ENCODE measurements around the gene AKAP9.
"Not testable (repeated sequence)": the region's sequence is repeated elsewhere in the genome, so short reads cannot be mapped to it uniquely, and the experiment has no call there.

AKAP9 gene

GRCh38 chr7:91945476-91945875 is 4.8 kb downstream of the AKAP9 start:
- in situ Hi-C loops (cut with HindIII; ENCODE audit: low sequenced_read_pairs) = no loop called here

DNA sequence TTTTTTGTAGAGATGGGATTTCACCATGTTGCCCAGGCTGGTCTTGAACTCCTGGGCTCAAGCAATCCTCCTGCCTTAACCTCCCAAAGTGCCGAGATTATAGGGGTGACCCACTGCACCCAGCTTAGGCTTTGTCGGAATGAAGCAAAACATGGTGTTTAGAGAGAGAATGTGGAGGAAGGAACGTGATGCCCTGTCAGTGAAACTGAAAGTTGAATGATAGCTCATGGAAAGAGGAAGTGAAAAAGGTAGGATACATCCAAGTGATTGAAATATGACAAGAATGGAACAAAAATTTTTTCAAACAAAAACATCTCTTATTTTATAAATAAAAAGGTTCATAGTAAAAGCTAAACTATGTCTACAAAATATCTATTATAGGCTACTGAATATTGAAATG is 5.9 kb downstream of the AKAP9 start:
- in situ Hi-C loops (cut with HindIII; ENCODE audit: low sequenced_read_pairs) = no loop called here

GRCh38 chr7:91947948-91948347 is 7.3 kb downstream of the AKAP9 start:
- in situ Hi-C loops (cut with HindIII; ENCODE audit: low sequenced_read_pairs) = no loop called here

DNA sequence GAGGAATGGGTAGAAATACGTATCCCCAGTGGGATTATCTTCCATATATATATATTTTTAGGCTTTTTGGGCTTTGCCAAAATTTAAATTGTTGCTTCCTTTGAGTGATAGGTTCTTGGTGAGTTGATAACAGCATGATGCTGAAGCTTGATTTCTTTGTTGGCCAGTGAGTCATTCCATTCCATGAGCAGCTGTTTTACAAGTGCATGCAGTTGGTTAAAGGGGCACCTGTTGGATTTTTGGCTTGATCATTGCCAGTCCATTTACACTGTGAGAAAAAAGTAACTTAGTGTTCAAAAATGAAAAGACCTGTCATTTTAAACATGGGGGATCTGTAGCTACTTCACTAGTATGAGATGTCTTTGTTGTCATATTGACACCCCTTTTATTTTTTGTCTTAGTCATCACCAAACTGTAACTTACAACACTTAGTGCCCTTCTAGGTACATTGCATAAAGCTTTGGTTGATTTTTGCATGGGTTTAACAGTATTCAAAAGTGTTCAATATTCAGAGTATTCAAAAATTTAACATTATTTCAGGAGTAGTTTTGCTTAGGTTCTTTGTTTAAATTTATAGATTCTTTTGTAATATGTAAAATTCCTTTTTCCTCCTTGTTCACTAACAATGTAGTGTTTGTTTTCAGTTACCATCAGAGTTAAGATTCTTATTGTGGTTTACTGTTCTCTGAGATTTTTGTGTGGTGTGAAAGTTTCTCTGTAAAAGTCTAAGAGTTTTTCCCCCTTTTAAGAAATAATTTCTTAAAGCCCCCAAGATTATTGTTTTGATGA is 8.8 kb downstream of the AKAP9 start:
- in situ Hi-C loops (cut with HindIII; ENCODE audit: low sequenced_read_pairs) = no loop called here

GRCh38 chr7:91953618-91954017 is 13.0 kb downstream of the AKAP9 start:
- in situ Hi-C loops (cut with HindIII; ENCODE audit: low sequenced_read_pairs) = no loop called here

DNA sequence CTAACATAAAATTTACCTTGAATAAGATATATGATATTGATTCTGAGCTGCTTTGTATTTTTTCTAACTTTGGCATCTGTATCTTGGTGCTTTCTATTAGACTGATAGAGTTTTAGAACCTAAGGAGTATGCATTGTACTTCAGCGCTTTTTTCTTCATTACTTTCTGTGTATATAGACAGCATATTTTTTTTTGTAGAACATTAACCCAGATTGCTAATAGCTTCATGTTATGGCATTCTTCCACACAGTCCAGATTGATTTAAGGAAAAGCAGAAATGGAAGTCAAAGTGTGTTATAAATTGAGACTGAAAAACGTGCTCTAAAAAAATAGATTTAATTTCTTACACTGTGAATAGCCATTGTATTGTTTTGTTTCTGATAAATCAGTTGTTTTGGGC is 15.8 kb downstream of the AKAP9 start:
- in situ Hi-C loops (cut with HindIII; ENCODE audit: low sequenced_read_pairs) = not testable (repeated sequence)

DNA sequence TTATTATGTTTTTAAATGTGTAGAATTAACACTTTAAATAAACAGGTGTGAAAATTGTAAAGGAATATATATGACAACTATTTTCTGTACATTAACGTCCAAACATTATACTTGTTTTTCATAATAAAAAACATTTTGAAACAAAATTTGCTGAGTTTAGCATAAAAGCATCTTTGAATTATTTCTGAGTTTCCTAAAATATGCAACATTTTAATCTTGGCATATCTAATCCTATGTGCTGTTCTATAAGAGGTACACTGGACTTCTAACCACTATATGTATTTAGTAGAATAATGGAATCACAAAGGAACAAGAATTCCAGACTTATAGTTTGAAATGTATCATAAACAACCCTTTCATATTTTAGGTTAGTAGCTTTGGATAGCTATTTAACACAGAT is 16.6 kb downstream of the AKAP9 start:
- in situ Hi-C loops (cut with HindIII; ENCODE audit: low sequenced_read_pairs) = no loop called here

- in situ Hi-C loops (cut with HindIII; ENCODE audit: low sequenced_read_pairs) = no loop called here
These were observed 17.2 kb downstream of the AKAP9 start for GRCh38 chr7:91957823-91958222.

GRCh38 chr7:91959023-91959422 is 18.4 kb downstream of the AKAP9 start:
- in situ Hi-C loops (cut with HindIII; ENCODE audit: low sequenced_read_pairs) = no loop called here

GRCh38 chr7:91961816-91962215 is 21.2 kb downstream of the AKAP9 start:
- in situ Hi-C loops (cut with HindIII; ENCODE audit: low sequenced_read_pairs) = no loop called here

DNA sequence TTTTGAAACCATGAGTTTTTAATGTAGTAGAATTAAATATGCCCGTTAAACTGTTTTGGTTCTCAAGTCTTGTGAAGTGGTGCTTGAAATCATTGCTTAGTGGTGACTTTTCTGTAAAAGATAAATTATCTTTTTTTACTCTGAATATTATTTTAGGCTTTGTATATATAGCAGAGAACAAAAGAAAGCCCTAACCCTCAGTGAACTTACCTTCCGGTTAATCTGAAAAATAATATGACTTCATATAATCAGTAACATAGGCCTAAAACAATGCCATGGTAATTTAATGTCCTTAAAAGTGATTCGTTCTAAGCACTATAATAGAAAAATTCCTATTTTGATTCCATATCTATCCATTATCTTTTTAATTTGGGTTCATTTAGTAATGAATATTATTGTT is 21.8 kb downstream of the AKAP9 start:
- in situ Hi-C loops (cut with HindIII; ENCODE audit: low sequenced_read_pairs) = no loop called here

DNA sequence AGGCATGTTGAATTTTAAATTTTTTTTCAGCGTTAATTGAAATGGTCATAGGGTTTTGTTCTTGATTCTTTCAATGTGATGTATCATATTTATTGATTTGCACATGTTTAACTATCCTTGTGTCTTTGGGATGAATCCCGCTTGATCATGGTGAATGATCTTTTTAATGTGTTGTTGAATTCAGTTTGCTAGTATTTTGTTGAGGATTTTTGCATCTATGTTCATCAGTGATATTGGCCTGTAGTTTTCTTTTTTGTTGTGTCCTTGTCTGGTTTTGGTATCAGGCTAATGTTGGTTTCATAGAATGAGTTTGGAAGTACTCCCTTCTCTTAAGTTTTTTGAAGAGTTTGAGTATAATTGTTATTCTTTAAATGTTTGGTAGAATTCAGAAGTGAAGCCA is 26.9 kb downstream of the AKAP9 start:
- in situ Hi-C loops (cut with HindIII; ENCODE audit: low sequenced_read_pairs) = not testable (repeated sequence)

DNA sequence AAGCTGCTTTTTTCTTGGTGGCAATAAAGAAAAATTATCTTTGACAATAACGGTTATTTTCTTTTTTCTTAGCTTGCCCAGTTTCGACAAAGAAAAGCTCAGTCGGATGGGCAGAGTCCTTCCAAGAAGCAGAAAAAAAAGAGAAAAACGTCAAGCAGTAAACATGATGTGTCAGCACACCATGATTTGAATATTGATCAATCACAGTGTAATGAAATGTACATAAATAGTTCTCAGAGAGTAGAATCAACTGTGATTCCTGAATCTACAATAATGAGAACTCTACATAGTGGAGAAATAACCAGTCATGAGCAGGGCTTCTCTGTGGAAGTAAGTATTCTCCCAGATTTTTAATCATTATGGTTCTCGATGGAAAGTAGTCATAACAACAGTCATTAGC is 33.0 kb downstream of the AKAP9 start:
- in situ Hi-C loops (cut with HindIII; ENCODE audit: low sequenced_read_pairs) = no loop called here

DNA sequence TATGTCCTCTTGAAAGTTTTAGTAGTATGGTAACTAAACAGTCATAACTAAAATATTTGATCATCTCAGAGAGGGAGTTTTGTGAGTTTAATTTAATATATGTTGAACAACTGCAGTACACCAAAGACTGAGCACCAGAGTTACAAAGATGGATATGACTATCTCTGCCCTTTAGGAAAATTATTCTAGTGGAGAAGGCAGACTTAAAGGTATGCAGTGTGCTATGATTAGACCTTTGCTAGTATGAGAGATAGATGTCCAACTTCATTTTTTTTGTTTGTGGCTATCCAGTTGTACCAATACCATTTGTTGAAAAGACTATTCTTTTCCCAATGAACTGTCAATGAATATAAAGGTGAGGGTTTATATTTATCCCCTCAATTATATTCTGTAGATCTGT is 33.4 kb downstream of the AKAP9 start:
- in situ Hi-C loops (cut with HindIII; ENCODE audit: low sequenced_read_pairs) = no loop called here

GRCh38 chr7:91976743-91977142 is 36.1 kb downstream of the AKAP9 start:
- in situ Hi-C loops (cut with HindIII; ENCODE audit: low sequenced_read_pairs) = no loop called here

GRCh38 chr7:91979590-91979989 is 38.9 kb downstream of the AKAP9 start:
- in situ Hi-C loops (cut with HindIII; ENCODE audit: low sequenced_read_pairs) = no loop called here

DNA sequence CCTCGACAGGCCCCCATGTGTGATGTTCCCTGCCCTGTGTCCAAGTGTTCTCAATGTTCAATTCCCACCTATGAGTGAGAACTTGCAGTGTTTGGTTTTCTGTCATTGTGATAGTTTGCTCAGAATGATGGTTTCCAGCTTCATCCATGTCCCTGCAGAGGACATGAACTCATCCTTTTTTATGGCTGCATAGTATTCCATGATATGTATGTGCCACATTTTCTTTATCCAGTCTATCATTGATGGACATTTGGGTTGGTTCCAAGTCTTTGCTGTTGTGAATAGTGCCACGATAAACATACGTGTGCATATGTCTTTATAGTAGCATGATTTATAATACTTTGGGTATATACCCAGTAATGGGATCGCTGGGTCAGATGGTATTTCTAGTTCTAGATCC is 41.7 kb downstream of the AKAP9 start:
- in situ Hi-C loops (cut with HindIII; ENCODE audit: low sequenced_read_pairs) = not testable (repeated sequence)

- in situ Hi-C loops (cut with HindIII; ENCODE audit: low sequenced_read_pairs) = no loop called here
These were observed 47.6 kb downstream of the AKAP9 start for GRCh38 chr7:91988213-91988612.

DNA sequence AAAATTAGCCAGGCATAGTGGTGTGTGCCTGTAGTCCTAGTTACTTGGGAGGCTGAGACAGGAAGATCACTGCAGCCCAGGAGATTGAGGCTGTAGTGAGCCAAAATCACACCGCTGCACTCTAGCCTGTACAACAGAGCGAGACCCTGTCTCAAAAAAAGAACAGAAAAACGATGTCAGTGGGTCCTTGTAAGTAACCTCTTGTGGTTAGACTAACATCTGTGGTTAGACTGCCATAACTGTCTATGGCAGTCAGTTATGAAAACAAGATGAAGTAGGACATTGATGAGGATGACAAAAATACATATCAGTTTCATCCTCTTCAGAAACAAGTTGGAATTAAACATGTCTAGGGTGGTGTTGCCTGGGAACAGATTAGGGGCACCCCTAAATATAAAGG is 53.3 kb downstream of the AKAP9 start:
- in situ Hi-C loops (cut with HindIII; ENCODE audit: low sequenced_read_pairs) = no loop called here

GRCh38 chr7:91995391-91996105 is 54.9 kb downstream of the AKAP9 start:
- in situ Hi-C loops (cut with HindIII; ENCODE audit: low sequenced_read_pairs) = no loop called here

DNA sequence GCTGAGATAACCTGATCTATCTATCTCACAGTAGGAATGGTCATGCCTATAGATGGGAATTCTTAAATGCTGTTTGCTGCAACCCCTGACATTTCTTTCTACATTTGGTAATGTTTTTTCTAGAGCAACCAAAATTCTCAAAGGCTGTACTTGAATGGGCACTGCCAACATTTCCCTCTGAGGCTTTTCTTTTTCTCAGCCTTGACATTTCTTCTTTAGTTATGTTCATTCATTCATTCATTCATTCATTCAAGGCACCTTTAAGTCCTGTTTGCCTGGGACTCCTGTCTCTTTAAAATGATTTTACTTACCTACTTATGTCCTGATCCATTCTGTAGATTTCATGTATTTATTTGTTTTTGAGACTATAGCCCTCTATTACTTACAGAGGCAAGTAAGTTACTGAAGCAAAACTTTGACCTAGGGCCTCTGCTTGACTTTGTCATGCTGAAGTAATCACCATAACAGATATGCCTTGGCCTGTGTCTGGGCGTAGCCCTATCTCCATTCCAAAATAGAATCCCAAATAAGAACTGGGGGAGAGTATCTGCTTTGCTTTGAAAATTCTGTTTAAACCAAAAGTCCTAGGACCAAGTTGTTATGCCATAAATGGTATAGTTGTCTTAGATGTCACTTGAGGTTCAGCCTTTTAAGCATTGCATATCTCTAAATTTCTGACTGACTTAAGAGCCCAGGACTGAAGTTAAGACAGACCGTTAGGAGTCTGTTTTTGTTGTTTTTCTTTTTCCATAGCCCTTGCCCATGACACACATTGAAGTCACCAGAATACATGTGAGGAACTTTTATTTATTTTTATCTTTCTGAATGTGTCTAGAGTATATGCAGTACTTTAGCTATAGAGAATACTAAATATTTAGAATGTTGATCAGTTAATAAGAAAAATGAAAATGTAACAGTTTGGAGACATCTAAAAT is 59.2 kb downstream of the AKAP9 start:
- in situ Hi-C loops (cut with HindIII; ENCODE audit: low sequenced_read_pairs) = no loop called here
